HG03103 (cell line): Measurements from ENCODE around the gene RASL12.

ENCODE experiments used
- ATAC-seq: cut with Tn5 transposase; IDR thresholded peaks from one replicate; pipeline ENCODE4 v1.9.1; 2021; ENCODE audit warnings: low read depth; ENCODE audit not compliant: unreplicated experiment

Gene RASL12

DNA sequence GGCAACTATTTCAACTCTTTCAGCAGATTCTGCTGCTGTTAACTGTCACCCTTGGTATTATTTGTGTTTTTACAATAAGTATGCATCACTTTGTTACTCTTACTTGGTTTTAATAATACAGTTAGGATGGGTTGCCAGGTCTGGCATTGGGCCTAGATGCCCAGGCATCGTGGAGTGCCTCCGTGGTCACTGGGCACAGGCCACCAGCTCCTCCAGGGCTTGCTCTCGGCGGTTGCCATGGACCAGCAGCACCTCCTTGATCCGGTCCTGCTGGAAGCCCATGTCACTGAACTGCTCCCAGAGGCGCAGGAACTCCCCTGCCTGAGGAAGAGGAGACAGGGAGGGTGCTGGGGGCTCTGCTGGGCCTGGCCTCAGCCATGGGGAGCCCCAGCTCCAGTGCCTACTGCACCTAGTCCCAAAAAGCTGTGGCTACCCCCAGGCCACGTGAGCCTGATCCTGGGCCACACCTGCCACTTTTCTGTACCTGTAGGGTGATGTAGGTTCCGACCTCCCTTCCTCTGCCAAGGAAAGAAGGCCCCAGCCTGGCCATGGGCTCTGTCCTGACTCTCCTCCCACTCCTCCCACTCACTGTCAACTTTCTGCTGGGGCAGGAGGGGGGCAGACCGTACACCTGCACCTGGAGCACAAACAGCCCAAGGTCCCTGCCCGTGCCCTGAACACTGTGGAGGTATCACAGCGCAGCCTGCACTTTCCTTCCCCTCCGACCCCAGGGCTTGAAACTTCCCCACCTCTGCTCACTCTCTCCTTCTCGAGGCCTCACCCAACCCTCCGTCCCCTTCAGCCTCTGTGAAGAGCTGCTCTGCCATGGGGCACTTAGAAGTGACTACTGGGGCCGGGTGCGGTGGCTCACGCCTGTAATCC lies 25.4 kb upstream of the RASL12 start:
- no peak for ATAC-seq

DNA sequence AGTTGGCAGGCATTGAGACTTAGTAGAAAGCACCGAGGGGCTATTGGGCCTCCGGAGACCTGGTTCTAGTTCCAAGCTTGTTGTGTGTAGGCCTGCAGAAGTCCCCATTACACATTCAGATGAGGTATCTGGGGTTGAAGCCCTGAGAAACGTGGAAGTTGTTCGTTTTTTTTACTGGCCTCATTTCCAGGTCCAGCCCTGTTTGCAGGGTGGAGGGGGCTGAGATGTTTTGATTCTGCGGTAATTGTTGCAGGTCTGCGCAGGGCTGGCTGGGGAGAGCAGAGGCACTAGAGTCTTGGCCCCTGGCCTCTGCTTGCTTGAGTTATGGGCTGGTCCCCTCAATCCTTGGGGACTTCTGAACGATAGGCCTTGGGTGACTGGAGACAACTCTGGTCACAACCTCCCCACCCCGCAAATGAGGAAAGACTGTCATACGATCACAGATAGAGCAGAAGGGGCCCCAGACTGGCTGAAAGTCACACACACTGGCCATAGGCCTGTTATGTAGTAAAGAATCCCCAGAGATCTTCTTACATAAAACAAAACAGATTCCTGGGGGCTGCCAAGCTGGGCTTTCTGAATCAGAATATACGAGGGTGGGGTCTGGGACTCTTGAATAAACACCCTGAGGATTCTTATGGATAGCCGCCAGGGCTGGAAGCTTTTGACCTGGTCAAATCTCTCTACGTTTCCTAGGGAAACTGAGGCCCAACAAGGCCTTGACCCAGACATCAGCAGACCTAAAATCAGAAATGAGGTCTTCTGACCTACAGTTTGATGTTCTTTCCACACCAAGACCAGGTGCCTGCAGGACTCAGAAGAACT lies 24.4 kb upstream of the RASL12 start:
- no peak for ATAC-seq

DNA sequence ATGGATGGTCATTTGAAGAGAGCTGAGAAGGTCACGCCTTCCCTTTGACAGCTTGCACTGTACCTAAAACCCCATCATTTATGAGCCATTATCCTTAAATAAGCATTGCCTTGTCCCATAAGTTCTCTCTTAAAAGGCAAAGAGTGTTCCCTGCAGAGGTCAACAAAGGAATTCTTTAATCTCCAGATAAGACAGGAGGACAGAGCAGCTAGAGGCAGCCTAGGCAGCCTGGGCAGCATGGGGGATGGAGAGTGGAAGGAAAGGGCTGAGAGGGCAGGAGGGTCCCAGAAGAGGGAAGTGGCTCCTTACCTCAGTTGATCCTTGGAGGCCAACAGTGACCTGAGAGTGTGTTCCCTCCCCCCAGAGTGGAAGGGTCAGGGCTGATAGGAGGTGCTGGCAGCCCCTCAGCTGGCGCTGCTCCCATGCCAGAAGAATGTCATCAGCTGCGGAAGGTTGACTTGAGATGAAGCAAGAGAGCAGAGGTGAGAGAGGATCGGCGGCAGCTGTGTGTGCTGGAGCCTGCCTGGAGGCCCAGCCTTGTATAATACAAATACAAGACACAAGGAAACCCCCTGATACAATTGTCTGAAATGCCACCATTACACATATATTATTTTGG lies 21.5 kb upstream of the RASL12 start:
- no peak for ATAC-seq

DNA sequence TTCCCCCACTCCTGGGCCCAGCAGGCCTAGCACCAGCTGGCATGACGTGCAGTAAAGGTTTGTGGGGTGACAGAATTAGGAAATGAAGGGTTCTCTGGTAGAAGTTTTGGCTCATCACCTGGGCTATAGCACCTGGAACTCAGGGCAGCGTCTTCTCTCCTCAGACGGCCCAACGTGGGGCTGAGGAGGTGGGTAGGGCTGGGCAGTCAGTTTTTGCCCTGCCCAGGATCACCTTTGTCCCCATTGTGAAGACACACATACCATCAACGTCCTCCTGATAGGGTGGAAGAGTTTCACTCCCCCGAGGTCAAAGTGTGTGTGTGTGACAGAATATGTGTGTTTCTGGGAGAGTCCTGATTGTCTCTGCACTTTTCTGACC lies 20.8 kb upstream of the RASL12 start:
- ATAC-seq: no peak

DNA sequence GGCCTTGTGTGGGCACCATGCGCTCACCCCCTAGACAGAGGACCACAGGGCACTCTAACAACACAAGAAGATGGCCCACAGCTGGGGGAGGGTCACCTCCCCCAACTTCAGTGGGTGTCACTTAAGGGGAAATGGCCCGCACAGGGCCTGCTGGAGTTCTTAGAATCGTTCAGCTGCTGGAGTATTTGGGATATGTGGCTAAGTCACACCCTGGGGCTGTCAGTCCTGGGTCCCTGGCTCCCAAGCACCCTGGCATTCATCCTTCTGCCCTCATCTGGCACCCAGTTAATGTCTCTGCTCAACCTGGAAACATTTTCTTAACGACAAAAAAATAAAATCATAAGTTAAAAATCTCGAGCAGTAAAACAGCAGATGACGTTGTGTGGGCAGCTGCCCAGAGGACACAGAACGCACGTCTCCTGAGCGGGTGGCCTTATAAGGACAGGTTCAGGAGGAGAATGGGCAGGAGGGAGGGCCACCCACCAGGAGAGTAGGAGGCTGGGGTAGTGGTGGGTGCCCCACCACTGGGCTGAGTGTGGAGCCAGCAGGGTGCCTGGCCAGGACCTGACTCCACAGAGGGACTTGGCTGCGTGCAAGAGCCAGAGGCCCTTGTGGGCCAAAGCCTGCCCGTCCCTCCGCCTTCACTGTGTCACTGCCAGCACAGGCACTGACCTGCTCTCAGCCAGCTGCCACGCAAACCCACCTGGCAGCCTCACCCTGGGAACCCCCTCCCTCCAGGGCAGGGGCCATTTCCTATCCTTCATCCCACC lies 20.3 kb upstream of the RASL12 start:
- no peak for ATAC-seq

DNA sequence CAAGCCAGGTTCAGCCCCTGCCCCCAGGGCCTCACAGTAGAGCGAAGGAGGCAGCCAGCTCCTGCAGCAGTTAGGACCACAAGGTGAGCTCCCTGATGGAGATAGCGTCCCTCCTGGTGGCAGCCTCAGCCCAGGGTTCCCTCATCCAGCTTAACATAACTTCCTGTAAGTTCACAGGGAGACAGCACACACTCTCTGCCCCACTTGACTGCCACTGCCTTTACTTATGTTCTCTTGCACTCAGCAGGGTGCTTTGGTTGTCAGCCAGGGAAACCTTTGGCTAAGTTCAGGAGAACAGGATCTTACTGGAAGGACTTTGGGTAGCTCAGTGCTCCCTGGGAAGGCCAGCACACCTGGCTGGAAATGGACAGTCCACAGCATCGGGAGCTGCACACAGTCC lies 19.6 kb upstream of the RASL12 start:
- no peak for ATAC-seq

DNA sequence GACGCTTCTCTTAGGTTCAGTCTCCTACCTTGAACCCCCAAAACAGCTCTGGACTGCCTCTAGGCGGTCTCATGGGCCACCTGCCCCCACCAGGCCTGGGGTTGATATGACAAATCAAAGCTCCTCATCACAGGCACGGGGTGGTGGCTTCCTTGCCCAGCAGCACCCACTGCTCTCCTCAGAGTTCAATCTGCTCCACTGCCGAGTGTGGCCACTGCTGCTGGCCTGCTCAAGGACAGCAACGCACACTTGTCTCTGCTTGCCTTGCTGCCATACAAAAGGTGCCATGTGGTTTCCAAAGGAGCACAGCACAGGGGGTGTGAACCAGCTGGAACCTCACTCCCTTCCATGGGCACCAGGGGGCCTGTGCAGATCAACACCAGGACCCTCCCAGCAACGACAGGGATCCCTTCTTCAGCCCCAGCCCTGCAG lies 18.9 kb upstream of the RASL12 start:
- no peak for ATAC-seq

DNA sequence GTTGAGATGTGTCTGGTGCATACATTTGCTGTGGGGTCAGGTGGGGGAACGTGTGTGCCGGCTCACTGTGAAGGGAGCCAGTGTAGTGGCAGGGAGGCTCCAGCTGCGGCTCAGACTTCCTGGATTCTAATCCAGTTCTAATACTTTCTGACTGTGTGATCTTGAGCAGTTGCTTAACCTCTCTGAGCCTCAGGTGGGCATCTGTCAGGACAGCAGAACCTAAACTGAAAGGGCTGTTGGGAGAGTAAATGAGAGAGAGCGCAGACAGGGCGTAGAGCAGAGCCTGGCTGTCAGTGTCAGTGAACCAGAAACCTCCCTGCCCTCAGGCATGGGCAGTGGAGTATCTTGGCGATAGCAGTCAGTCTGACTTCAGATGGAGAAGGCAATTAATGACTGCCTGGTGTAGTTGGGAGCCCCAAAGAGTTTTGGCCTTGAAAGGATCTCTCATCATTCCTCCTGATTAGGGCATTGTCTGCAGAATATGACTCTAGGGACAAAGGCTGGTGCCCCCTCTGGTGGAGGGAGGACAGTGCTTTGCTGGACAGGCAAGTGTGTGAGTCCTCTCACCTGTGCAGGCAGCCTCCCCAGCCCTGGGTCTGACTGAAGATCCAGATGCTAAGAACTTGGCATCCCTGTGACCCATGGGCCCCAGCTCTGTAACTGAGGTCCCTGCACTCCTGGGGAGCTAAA lies 18.3 kb upstream of the RASL12 start:
- no peak for ATAC-seq

DNA sequence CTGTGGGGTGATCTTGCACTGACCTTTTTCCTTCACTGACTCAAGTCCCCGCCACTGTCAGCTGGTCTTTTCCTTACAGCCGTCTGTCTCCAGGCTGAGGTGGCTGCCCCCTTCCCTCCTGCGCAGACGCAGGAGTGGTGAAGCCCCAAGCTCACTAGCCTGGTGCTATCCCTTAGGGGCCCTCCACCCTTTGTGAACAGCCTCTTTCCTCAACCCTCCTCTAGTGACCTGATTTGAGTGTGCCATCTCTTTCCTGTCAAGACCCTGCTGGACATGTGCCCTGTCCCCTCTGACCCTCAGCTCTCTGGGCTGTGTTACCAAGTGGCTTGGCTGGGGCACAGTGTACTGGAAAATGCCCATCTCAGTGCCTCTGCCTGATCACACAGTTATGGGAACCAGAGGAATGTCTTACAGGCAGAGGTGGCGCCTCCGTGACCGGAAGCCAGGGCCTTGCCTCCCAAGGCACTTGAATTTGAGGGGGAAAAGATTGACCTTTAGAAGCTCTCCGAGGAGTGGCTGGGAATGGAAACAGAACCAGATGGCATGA lies 17.5 kb upstream of the RASL12 start:
- ATAC-seq: no peak

DNA sequence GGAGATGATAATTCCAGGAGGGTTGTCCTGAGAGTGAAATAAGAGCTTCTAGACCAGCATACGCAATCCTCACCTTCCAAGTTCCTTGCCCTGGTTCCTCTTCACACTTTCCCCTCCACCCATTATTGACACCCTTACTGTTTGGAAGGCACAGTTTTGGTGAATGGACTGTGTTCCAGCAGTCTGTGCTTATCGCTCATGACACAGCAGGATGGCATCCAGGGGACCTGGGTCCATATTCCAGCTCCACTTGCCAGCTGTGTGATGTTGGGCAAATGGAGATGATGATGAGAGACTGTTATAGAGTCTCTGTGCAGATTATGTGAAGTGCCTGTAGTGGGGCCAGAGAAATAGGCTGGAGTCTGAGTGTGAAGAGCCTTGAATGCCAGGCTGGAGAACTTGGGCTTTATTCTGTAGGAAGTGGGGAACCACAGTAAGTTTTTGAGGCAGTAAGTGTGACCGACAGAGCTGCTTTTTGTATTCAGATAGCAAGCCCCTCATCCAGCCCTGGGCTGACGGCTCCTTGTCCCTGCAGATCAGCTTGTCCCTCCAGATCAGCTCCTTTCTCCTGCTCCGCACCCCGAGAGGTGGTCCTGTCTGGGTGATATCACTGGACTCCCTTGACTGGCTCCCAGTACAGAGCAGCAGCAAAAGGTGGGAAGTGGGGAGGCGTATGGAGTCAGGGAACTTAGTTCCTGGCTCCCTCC lies 16.9 kb upstream of the RASL12 start:
- ATAC-seq: no peak

DNA sequence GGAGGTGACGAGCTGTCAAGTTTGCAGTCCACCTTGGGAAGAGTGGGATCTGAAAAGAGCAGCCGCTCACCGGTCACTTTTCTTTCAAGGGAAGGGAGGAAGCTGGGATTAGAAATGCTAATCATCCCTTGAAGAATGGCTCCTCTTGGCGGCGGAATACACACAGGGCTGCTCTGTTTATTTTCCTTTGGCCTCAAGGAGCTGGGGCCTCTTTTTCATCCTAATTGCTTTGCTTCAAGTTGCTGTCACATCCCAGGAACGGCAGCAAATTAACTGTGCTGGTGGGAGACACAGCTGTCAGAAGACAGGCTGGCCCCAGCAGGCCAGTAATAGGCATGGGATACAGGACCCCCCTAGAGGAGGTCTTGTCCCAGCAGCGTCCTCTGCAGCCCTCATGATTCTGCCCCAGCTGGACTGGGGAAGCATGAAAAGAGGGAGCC lies 15.5 kb upstream of the RASL12 start:
- ATAC-seq: no peak

DNA sequence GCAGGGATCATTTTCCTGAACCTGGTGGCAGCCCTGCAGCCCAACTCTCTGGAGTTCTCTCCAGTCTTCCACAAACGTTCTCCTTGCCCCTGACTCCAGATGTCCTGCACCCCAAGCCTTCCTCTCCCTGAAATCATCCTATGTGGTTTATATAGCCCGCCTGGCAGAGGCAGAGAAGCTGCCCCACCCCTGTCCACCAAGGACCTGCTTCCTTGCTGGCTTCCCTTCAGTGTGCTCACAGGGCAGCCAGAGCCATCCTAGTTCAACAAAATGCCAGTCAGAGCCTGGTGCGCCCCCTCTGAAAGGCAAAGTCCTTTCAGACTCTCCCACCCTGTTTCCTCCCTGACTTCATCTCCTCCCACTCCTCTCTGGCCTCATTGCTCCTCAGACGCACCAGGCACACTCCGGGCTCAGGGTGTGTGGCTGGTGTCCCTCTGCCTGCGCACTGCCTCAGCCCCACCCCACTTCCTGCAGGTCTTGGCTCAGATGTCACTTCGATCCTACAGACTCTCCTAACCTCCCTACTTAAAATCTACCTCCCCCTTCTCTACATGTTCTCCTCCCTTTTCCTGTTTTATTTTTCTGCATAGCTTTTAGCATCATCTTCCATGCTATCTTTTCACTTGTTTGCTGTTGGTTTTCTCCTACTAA lies 14.6 kb upstream of the RASL12 start:
- ATAC-seq: no peak

DNA sequence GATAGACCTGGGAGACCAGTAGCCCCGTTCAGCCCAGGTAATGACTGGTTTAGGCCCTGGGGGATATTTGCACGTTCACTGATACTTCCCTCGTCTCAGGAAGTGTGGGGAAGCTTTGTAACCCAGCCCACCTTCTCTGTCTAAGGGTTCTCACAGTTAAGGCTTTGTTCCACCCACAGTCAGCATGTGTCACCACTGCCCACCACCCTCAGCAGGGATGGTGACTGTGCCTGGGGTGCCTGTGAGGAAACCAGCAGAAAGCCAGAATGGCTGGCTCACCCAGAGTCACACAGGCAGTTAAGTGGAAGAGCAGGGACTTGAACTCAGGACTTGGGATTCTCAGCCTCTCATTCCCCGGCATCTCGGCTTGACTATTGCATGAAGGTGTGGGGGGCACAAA lies 14.0 kb upstream of the RASL12 start:
- no peak for ATAC-seq

DNA sequence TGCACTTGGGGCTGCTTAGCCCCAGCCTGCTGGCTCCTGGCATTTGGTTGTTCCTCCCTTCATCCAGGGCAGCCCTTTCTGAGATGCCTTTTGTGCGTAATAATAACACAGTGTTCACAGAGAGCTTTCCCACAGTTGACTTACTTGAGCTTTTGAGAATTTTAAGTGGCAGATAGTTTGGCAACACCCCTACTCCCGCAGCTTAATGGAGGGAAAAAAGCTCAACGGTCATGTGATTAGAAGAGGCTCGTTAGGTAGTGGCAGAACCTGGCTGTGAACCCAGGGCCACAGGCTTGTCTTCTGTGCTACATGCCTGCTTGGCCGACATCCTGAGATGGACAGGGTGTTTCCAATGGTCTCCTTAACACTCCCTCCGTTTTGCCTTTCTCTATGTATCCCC lies 13.5 kb upstream of the RASL12 start:
- no peak for ATAC-seq

DNA sequence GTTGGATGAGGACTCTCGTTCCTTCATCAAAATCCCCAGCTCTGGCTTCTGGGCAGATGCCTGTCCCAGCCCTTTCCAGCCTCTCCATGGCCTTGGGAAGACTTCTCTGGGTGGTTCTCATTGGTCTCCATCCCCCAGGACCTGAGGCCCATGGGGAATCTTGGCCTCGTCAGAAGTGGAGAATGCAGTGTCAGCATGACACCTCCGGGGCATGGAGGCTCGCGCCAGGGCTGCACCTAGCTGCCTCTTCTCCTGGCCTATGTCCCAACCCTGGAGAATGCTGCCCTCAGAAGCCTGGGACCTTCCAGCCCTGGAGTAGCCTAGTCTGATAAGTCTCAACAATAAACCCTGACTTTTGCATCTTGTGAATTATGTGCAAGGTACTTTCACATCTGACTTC lies 11.8 kb upstream of the RASL12 start:
- ATAC-seq: no peak

DNA sequence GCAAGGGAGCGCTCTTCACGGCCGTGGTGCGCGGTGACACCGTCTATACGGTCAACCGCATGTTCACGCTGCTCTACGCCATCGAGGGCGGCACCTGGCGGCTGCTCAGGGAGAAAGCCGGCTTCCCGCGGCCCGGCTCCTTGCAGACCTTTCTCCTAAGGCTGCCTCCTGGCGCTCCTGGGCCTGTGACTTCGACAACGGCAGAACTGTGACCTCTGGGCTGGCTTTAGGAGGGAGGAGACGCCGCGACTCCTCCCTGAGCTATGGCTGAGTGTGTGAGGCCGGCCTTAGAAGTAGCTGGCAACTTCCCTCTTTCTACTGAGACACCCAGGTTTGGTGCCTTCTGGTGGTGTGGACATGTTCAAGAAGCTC lies 10.2 kb upstream of the RASL12 start:
- no peak for ATAC-seq

DNA sequence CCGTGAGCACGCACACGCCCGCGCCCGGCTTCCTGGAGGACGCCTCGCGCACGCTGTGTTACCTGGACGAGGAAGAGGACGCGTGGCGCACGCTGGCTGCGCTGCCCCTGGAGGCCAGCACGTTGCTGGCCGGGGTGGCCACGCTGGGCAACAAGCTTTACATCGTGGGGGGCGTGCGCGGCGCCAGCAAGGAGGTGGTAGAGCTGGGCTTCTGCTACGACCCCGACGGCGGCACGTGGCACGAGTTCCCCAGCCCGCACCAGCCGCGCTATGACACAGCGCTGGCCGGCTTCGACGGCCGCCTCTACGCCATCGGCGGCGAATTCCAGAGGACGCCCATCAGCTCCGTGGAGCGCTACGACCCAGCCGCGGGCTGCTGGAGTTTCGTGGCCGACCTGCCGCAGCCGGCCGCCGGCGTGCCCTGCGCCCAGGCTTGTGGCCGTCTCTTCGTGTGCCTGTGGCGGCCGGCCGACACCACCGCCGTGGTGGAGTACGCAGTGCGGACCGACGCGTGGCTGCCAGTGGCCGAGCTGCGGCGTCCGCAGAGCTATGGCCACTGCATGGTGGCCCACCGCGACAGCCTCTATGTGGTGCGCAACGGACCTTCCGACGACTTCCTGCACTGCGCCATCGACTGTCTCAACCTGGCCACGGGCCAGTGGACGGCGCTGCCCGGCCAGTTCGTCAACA lies 9.6 kb upstream of the RASL12 start:
- no peak for ATAC-seq
